Kidney tubule cell (primary cell): ENCODE data around the gene TMEM273.

Experiments used
- DNase-seq: peaks from one replicate; pipeline ENCODE4 v3.0.0-alpha.2; 2018; ENCODE audit warnings: low spot score

Gene TMEM273

DNA sequence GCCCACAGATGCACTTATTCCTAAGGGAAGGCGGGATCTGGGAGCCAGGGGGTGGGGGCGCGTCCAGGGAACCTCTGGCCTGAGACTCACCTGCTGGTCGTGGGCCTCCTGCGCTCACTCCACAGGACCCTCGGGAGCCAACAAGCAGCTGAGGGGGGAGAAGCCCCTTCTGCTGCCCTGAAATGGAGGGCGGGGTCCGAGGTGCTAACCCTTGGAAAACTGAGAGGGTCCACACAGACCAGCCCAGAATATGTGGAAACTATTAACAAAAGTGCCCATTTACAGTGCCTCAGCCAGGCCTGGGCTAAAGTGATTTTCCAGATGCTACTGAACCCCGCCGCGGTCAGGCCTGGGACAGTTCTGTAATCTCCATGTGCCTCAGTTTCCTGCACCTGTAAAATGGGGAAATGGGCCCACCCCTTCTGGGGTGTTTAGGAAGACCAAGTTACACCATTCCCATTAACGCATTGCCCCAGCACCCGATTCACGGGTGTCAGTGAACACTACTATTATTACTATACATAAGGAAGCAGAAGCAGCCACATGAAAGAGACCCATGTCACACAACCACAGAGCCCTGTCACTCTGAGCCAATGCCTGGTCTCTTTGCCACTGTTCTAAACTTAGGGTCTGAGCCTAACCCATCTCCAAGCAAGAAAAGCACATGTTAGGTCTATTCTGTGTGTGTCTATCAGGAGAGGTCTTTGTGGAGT is 72.2 kb downstream of the TMEM273 start:
- DNase-seq, result no peak

DNA sequence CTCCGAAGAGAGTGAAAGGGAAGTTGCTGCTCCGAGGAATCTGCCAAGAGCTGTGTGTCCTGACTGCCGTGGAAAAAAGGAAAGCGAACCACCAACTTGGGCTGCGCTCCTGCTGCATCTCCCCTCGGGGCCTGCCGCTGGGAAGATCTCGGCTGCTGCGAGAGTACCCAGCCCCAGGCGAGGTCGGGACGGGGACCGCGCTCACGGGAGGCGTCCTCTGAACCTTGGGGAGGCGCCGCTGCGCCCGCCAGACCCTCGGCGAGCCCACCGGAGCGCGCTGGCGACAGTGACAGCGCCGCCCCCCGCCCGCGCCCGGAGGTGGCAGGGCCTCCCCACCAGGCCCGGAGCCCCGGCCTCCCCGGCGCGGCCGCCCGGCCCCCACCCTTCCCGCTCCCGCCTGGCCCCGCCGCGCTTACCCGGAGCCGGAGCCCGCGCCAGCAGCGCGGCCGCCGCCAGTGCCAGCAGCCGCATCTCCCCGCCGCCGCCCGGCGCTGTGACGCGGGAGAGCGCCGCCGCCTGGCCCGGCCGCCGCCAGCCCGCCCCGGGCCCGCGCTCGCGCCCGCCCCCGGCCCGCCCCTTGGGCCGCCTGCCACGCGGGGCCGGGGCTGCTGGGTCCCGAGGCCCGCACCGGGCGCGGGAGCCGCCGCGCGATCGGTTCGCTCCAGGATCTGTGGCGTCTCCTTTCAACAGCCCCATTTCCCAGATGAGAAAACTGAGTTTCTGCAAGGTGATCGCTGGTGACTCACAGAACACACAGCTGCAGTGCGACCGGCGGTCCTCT is 73.0 kb downstream of the TMEM273 start, which contains the start of gene VSTM4:
Gene VSTM4 (minus strand): TSS at position 508 of the 781 bp plus-strand sequence. CDS start 37 bp downstream, at position 471.
- no peak for DNase-seq

DNA sequence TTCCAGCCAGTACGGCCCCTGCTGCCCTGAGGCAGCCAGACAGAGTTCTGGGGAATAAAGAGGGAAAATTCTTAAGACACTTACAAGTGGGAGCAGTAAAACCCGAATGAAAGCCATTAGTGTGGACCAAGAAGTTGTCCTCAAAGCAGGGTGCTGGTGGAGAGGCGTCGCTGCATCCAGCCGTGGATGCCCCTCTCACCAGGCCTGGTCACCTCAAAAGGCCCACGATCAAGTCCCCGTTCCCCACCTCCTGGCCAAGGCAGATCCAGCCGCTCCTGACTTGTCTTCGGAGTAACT is 73.5 kb downstream of the TMEM273 start:
- DNase-seq, result no peak

DNA sequence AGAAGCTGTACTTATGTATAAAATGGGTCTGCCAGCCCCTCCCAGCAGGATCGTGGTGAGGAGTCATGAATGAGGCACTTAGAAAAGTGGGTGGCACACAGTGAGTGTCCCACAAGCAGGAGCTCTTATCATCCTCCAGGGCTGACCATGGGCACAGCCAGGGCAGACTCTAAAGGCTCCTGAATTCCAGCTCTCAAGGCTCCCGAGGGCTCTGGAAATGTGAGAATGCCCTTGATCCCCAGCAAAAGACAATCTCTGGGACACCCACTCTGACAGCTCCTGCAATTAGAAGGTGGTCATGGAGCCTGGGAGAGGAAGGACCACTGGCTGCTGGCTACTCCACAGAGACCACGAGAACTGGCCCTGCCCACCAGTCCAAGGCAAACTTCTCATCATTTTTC is 74.5 kb downstream of the TMEM273 start:
- DNase-seq, result peak; percentile 38

DNA sequence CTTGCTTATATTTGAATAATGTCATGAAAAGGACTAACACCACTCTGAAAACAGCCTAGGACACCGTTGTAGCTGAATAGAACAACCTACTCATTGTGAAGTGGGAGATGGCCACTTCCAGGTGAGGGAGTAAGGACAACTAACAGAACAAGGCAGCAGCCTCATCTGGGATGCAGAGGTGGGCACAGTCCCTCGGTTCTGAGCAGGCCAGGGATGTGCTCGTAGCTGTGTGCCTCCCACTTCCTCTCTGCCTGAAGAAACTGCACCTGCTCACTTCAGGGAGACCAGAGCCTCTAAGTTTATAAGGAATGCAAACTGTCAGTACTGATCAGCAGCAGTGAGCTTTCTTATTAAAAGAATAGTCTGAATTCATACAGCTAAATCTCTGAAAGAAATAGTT is 75.3 kb downstream of the TMEM273 start:
- no peak for DNase-seq

DNA sequence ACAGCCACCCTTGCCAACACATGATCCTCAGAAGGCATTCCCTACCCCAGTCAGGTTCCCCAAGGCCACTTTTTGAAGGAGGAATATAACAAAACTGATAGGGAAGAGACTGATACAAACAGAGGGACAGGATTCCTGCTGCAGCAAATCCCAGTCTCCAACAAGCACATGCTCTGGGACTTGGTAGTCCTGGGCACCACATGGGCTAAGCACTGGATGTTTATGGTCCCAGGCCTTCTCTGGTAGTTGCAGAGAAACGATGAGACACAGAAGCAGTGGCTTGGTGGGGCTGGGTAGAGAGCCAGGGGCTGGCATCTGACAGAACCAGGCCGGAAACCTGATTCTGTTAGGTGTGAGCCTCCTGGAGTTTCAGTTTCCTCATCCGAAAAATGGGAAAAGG is 76.1 kb downstream of the TMEM273 start:
- no peak for DNase-seq

DNA sequence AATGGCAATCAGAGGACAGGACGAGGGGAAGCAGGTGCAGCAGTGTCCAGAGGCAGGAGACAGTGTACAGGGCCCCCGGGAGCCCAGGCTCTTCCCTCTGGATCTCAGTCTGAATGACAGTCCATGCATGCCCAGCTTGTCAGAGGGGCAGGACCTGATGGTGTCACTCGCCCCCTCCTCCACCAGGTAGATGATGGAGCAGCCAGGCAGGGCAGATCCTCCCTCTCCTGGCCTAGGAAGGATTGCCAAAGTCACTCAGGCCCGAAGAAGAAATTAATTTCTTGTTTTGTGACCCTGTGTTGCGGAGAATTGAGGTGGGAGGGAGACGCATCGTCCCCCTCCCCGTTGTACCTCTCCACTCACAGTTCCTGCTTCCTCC is 76.9 kb downstream of the TMEM273 start:
- DNase-seq, result no peak

DNA sequence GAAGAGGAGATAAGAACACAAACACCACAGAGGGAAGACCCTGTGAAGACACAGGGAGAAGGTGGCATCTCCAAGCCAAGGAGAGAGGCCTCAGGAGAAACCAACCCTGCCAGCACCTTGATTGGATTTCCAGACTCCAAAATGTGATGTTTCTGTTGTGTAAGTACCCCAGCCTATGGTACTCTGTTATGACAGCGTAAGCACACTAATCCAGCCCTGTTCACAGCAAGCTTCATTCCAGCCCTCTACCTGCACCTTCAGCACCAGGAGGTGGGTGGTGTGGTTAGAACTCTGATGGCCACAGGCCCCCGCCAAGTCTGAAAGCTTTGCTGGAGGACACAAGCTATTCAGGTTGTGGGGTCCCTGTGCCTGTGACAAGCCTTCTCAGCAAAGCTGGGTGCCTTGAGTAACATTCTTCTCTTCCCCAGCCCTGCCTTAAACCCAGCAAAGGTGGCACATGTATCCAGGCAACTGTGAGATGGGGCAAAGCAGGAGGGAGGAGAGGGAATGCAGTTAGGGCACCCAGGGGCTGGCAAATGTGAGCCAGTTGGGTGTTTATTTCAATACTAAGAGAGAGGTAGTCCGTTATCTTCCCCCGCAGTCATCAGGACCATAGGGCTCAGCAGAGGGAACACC is 77.4 kb downstream of the TMEM273 start:
- DNase-seq, result no peak

DNA sequence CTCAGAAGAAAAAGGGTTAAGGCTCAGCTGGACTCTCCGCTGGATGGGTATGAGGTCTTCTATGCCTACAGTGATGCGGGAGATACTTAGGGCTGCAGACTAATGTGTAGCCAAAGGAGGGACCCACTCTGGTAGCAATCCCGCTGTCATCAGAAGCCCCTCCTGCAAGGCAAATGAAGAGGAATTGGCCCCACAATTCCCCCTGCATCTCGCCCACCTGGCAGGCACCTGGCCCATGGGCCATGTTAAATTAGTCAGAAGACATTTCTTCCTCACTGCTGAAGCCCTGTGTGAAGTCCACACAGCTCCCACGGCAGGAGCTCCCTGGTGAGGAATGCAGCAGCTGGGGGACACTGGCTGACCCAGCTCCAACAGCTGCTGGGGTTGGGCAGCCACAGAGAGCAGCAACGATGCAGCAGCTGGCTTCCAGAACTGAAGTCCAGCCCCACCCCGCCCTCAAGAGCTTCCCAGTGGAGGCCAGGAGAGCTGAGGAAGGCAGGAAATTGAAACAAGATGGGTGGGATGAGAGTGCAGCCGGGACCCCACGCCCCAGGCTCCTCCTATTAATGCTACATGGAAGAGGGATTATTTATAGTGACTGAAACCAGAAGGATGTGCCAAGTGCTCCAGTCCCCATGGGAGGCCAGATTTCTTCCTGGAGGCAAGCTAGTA is 78.4 kb downstream of the TMEM273 start:
- no peak for DNase-seq

DNA sequence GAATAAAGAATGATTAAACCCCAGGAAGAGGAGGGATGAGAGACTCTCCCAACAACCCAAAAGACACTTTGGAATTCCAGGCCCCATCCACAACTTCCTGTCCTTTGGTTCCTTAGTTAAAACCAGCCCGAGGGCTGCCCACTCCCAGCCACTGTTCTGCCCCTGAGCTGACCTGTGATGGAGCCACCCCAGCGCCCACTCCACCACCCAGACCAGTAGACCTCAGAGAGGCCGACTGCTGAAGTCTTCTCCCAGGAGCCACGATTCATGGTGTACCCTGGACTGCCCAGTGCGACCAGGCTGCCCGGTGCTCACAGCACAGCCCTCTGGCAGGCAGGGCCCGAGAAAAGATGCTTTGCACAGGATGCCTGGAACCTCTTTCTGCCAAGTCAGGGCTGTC is 79.5 kb downstream of the TMEM273 start:
- DNase-seq, result no peak

DNA sequence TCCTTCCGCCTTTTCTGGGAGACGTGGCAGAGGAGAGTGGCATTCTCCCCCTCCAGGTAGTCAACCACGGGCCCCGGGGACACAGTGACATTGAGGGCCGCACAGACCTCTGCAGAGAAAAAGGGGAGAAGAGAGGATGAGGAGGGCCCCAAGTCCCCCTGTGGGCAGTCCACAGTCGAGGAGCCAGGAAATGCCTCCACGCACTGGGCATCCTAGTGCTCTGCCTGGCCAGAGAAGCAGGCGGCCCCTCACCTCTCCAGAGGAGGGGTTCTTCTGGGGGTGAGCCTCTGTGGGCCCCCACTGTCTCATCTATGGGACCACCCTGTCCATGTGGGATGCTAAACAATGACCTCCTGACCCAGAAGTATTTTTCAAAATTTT is 80.3 kb downstream of the TMEM273 start:
- no peak for DNase-seq

DNA sequence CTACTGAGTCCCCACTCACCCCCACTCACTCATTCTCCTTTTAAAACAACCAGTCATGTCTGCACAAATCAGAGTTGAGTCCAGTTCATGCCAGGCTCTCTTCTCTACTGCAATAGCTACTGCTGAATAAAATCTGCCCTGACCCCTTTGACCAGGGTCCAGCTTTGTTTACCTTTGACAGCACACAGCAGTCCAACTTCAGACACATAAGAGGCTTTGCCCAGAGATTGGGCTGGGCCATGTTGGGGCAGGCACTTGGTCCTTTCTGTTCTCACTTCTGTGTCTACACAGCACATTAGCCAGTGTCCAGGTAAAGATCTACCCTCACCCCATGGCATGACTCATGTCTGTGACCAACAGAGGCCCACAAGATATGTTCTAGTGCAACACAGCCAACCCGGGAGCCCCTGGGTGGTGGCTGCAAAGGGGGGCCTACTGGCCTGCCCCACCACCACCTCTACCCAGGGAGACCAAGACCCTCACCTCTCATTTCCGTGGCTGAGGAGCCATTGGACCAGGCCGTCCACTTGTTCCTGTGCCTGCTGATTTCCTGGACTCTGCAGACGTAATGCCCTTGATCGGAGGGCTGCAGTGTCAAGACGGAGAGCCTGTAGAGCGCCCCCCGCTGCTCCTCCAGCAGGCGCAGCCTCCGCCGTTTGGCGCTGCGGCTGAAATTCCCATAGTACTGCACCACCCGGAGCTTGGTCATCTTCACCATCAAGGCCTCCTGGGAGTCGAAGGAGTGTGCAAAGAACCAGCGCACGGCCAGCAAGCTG is 80.9 kb downstream of the TMEM273 start:
- no peak for DNase-seq

DNA sequence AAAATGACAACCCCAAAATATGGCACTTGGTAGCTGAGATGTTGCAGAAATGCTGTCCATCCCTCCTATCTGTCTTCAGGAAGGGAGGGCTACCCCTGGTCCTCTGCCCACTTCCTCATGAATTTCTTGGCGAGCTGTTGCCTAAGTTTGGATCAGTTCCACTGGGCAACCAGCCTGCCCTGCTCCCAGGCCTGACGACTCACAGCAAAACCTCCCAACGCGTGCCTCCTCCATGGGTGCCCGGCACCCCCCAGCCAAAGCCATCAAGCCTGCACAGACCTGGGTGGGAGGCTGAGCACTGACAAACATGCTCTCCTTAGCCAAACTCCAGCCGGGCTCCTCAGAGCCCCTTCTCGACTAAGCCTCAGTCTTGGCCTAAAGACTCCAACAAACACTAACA is 81.7 kb downstream of the TMEM273 start:
- DNase-seq, result no peak

DNA sequence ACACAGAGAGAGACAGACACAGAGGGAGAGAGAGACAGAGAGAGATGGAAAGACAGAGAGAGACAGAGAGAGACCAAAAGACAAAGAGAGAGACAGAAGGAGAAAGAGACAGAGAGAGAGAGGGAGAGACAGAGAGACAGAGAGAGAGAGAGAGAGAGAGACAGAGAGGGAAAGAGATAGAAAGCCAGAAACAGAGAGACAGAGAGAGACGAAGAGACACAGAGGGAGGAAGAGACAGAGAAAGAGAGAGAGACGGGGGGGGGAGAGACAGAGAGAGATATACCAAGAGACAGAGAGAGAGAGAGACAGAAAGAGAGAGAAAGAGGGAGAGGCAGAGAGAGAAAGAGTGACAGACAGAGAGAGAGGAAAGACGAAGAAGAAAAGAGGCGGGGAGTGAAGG is 83.1 kb downstream of the TMEM273 start:
- no peak for DNase-seq
